ENCODE results near the gene OPA1. TPM values are rescaled to one million over a fixed set of nuclear protein-coding genes. Genes with fewer than 3 reads are reported as not detected.

OPA1 gene
- total RNA-seq, 1 experiment from 2014 or later, result 75.4 TPM

GRCh38 chr3:193552923-193553322, 40.1 kb upstream of the OPA1 start:
- no peaks in the 10 kb centered on the region for H4K20me1 ChIP-seq (ENCODE audit: control insufficient read depth, insufficient read depth, insufficient read length)
- H3K23me2 ChIP-seq (ENCODE audit: insufficient read length, low read depth, low read length, poor library complexity, severe bottlenecking), result no peaks in the 10 kb centered on the region
- no peak overlapping the region for H3K4ac ChIP-seq (ENCODE audit: low read depth, low read length)
- Mint-ChIP-seq H3K36me3 (ENCODE audit: insufficient read depth in 1 of 3, low read depth in 3 of 3) (no peaks in the 10 kb centered on the region), H3K27me3 (ENCODE audit: low read depth) (no peaks in the 10 kb centered on the region), H3K27ac (peak overlapping the region in 1 of 3 experiments; percentile 5; a peak in 1 of 7 replicates), H3K4me1 (peaks cover 13 to 19% of the 10 kb centered on the region in 2 experiments), H3K4me3 (no peak overlapping the region), H3K9me3 (no peaks in the 10 kb centered on the region)
- no CpG with 5 or more reads among the region's 1 CpG for WGBS (ENCODE audit: extremely low coverage, insufficient read length, low lambda C conversion rate)
- H2AFZ ChIP-seq (ENCODE audit: low read length), result no peak overlapping the region
- H2AK5ac ChIP-seq (ENCODE audit: insufficient read length, low read length), result no peak overlapping the region
- no peak overlapping the region for H4K8ac ChIP-seq (replicated peaks; ENCODE audit: insufficient read length, low read depth, low read length)
- no peak for DNase-seq
- H3K56ac ChIP-seq (ENCODE audit: insufficient read length, low read depth, low read length), result no peak overlapping the region
- TF ChIP-seq CTCF (conservative IDR thresholded peaks at IDR 0.05), result no peak
- H3K4me1 ChIP-seq (ENCODE audit: insufficient read depth, low read length), result no peaks in the 10 kb centered on the region
- no peak overlapping the region for H4K91ac ChIP-seq (ENCODE audit: insufficient read length, low read depth, low read length)
- H3K18ac ChIP-seq (ENCODE audit: insufficient read length, low read depth, low read length), result no peak overlapping the region
- H3K4me2 ChIP-seq (ENCODE audit: insufficient read depth, insufficient read length, low read length), result no peak overlapping the region
- H3K9me3 ChIP-seq (ENCODE audit: control insufficient read depth, low read depth, low read length), result no peaks in the 10 kb centered on the region
- H3K23ac ChIP-seq (ENCODE audit: insufficient read length, low read depth, low read length), result no peak overlapping the region
- no peak overlapping the region for H4K5ac ChIP-seq (ENCODE audit: insufficient read length, low read depth, low read length)
- no peak overlapping the region for H2BK15ac ChIP-seq (ENCODE audit: low read depth, low read length)
- no peak overlapping the region for H3T11ph ChIP-seq (ENCODE audit: low read length)
- no peaks in the 10 kb centered on the region for H3K79me1 ChIP-seq (ENCODE audit: insufficient read depth, low read depth, low read length, poor library complexity, severe bottlenecking)
- H2BK120ac ChIP-seq (ENCODE audit: low read depth, low read length, poor library complexity, severe bottlenecking), result no peak overlapping the region
- no peak overlapping the region for H2BK12ac ChIP-seq (ENCODE audit: insufficient read length, low read depth, low read length)
- H3K79me2 ChIP-seq (ENCODE audit: insufficient read depth, low read length), result no peaks in the 10 kb centered on the region
- H3K14ac ChIP-seq (ENCODE audit: insufficient read depth, low read length), result no peak overlapping the region
- H2BK5ac ChIP-seq (ENCODE audit: insufficient read length, low read length), result no peak overlapping the region
- no peak overlapping the region for H3K9ac ChIP-seq (ENCODE audit: extremely low read depth, insufficient read length, low read length)
- H3K27me3 ChIP-seq (ENCODE audit: insufficient read depth, low read length), result no peaks in the 10 kb centered on the region
- no peak overlapping the region for H2BK20ac ChIP-seq (ENCODE audit: low read depth, low read length, poor library complexity, severe bottlenecking)
- H3K27ac ChIP-seq (ENCODE audit: insufficient read length, low read depth, low read length), result no peak overlapping the region
